ENCODE data around the gene IFNE. TPM values are rescaled to one million over a fixed set of nuclear protein-coding genes. Genes with fewer than 3 reads are reported as not detected.
"Not testable (repeated sequence)": the region's sequence is repeated elsewhere in the genome, so short reads cannot be mapped to it uniquely, and the experiment has no call there.

Gene IFNE
- total RNA-seq, 1 donor: 1.7 TPM

GRCh38 chr9:21450733-21451394 lies 31.2 kb downstream of the IFNE start:
- no peak for TF ChIP-seq CTCF (IDR thresholded peaks at IDR 0.05; ENCODE audit: insufficient read depth, low read depth, low read length)
- peak; percentile 75 for DNase-seq (ENCODE audit: low read depth)
- no peak overlapping the region for H3K4me3 ChIP-seq (ENCODE audit: low read depth, low read length)

- DNase-seq (ENCODE audit: low read depth); H3K4me3 ChIP-seq (ENCODE audit: low read depth, low read length): not testable (repeated sequence)
Observed at GRCh38 chr9:21449312-21449711, 32.8 kb downstream of the IFNE start.

- TF ChIP-seq CTCF (IDR thresholded peaks at IDR 0.05; ENCODE audit: insufficient read depth, low read depth, low read length): no peak
- no peak overlapping the region for H3K4me3 ChIP-seq (ENCODE audit: low read depth, low read length)
- no peak for DNase-seq (ENCODE audit: low read depth)
Observed at GRCh38 chr9:21443849-21444625, 38.1 kb downstream of the IFNE start.

GRCh38 chr9:21440139-21440538 lies 42.0 kb downstream of the IFNE start, which contains the start of gene IFNA1:
IFNA1 (plus strand) TSS chr9:21440439; CDS start chr9:21440508, 69 bp downstream.
- no peak within 1 kb of the TSS for H3K4me3 ChIP-seq (ENCODE audit: low read depth, low read length)
- DNase-seq (ENCODE audit: low read depth): no peak
- no peak for TF ChIP-seq CTCF (IDR thresholded peaks at IDR 0.05; ENCODE audit: insufficient read depth, low read depth, low read length)

- DNase-seq (ENCODE audit: low read depth): not testable (repeated sequence)
Observed at GRCh38 chr9:21435015-21435383, 47.1 kb downstream of the IFNE start.

GRCh38 chr9:21434202-21435014 lies 47.7 kb downstream of the IFNE start:
- peak; percentile 57 for TF ChIP-seq CTCF (IDR thresholded peaks at IDR 0.05; ENCODE audit: insufficient read depth, low read depth, low read length)
- DNase-seq (ENCODE audit: low read depth): peak; percentile 78
- no peak overlapping the region for H3K4me3 ChIP-seq (ENCODE audit: low read depth, low read length)

More at GRCh38 chr9:21435015-21435383, 47.1 kb downstream of the IFNE start:
- H3K4me3 ChIP-seq (ENCODE audit: low read depth, low read length): not testable (repeated sequence)

GRCh38 chr9:21432672-21433425 lies 49.3 kb downstream of the IFNE start:
- no peak for DNase-seq (ENCODE audit: low read depth)
- H3K4me3 ChIP-seq (ENCODE audit: low read depth, low read length): no peak overlapping the region
- no peak for TF ChIP-seq CTCF (IDR thresholded peaks at IDR 0.05; ENCODE audit: insufficient read depth, low read depth, low read length)

All from fibroblast of villous mesenchyme (primary cell).